GM21526 (cell line): ENCODE results near the gene DUSP11.
"Not testable (repeated sequence)": the region's sequence is repeated elsewhere in the genome, so short reads cannot be mapped to it uniquely, and the experiment has no call there.

Experiments used
- ATAC-seq: cut with Tn5 transposase; IDR thresholded peaks from one replicate; pipeline ENCODE4 v1.9.1; 2021; ENCODE audit warnings: moderate library complexity; ENCODE audit not compliant: unreplicated experiment, low FRiP score

Gene DUSP11

GRCh38 chr2:73776381-73776780, 3.5 kb downstream of the DUSP11 start:
- ATAC-seq: no peak

GRCh38 chr2:73772819-73773218, 7.1 kb downstream of the DUSP11 start:
- no peak for ATAC-seq

DNA sequence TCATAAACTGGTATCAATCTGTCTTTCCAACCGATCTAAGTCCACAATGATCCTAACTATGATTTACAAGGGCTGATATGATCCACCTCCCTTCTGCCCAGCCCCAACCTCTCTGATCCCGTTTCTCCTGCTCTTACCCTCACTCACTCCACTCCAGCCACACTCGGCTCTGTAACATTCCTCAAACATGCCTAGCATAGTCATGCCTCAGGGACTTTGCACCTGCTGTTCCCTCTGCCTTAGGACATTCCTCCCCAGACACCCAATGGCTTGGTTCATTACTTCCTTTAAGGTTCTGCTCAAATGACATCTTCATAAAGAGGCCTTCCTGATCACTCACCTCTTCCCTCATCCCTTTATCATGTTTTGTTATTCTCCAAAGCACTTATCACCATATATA, 9.2 kb downstream of the DUSP11 start:
- ATAC-seq: no peak

- no peak for ATAC-seq
These were observed 12.9 kb downstream of the DUSP11 start for GRCh38 chr2:73766994-73767393.

DNA sequence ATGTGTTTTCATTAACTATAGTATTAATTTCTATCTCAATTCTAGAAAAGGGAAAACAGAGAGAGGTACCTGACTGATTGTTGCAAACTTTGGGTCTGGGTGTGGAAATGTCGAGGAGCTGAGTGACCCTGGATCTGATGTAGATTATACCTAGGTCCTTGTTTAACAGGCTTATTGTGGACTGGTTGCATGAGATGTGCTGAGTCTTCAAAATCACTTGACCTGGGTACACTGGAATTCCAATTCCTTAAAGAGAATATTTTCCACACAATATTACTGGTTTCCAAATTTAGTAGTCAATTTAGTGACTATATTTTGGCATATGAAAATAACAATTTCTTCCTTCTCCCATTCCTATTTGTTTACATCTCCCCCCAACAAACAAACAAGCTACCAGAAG, 13.6 kb downstream of the DUSP11 start:
- no peak for ATAC-seq

DNA sequence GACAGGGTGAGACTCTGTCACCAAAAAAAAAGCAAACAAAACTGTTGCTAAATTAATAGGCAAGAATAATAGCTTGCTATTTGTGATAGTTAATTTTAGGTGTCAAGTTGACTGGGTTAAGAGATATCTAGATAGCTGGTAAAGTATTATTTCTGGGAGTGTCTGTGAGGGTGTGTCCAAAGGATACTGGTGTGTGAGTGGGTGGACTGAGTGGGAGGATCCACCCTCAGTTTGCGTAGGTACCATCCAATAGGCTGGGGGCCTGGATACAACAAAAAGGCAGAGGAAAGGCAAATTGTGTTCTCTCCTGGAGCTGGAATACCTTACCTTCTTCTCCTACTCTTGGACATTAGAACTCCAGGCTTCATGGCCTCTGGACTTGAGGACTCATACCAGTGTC, 15.0 kb downstream of the DUSP11 start:
- ATAC-seq: no peak

- ATAC-seq: no peak
These were observed 17.3 kb downstream of the DUSP11 start for GRCh38 chr2:73762571-73762970.

GRCh38 chr2:73759904-73760303, 20.0 kb downstream of the DUSP11 start:
- ATAC-seq: no peak

DNA sequence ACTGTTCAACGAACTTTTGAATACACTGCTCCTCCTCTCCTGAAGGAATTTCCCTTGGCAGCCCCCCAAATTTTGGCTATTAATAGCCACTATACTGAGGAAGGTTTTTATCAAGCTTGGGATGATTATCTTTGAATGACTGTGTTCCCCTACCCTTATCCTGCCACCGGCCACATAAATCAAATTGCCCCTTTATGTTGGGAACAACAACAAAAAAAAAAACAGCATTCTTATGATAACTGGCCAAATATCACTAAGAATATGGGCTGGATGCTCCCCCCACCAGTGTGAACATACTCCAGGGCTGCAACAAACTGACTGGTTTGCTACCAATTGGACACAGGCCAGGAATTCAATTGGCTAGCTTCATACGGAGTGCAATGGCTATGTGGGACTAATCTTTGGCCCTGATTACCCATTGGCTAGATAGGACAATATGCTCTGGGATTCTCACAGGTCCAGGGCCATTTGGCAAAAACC, 20.6 kb downstream of the DUSP11 start:
- ATAC-seq: no peak

- ATAC-seq: not testable (repeated sequence)
These were observed 25.6 kb downstream of the DUSP11 start for GRCh38 chr2:73754332-73754731.

DNA sequence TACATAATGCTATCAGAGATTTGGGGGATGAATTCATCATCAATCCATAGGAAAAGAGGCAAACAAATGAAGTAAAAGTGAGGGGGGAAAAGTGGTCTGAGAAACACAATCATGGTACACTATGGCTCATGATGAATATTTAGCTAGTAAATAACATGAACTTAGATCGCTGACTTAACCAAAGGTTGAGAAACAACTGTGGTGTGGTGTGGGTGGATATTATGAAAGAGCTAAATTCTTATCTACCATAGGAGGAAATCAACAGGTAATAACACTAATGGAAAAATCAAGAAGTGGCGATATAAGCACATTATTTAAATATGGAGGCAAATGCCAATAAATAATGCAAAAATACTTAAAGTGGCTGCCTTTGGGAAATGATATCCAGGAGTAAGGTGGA, 30.6 kb downstream of the DUSP11 start:
- no peak for ATAC-seq

DNA sequence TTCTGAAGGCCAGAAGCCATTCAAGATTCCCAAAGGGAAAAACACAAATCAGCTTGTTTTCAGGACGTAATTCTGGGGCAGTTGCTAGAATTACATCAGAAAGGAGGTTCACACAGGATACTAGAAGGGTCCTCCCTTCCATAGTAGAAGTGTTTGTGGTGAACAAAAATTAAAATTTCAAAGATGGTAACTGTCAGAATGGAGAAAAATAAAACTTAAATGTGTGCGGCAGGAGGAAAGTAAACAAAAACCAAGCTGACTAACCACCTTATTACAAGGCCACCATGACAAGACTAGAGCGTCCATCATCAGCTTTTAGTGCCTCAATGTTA, 33.1 kb downstream of the DUSP11 start:
- no peak for ATAC-seq

DNA sequence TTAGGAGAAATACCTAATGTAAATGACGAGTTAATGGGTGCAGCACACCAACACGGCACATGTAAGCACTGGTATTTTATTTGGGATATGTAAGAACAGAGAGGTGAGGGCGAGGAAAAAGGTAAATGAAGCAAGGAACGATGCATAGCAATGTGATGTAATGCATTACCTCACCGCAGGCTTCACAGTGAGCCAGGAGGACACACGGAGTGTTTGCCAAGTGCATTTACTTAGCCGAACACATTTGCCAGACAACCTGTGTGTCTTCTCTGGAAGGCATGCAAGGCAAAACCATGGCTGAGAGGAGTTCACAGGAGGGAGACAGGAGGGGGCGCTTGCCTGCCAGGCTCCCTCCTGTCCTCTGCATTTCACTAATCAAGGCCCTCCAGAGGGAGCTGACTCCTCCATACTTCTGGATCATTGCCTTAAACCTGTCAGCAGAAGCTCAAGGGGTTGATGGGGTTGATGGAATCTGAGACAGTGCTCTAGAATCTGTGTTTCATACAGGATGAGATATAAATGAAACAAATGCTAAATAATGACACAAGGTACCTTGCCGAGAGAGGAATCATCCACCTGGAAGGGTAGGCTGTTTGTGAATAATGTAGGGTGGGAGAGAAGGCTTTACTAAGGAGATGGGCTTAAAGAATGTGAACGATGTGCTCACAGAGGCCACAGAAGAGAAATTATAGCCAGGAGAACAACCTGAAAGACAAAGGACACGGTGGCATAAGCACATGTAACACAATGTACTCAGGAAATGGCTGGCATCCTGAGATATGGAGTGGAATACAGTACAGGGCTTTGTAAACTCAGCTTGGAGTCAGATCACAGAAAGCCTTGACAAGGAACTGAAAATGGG, 33.7 kb downstream of the DUSP11 start:
- ATAC-seq: no peak

- ATAC-seq: no peak
These were observed 39.1 kb downstream of the DUSP11 start for GRCh38 chr2:73740767-73741166.

DNA sequence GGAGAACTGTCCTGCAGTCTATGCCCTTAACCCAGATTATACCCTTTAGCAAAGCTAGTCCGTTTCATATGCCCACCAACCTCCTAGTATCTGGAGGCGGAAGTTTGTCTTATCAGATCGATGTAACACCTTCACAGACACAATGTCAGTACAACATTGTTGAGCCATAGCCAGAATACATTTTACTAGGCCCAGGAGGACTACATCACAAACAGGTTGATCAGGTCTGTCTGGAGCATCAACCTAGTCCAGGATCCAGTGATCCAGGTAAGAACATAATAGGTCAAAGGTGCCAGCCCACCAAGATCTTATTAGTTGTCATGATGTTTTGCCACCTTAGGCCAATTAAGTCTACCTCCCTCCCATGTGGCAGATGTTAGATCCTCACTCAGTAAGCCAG, 40.8 kb downstream of the DUSP11 start:
- no peak for ATAC-seq

GRCh38 chr2:73736855-73737779, 42.8 kb downstream of the DUSP11 start, which contains the start of gene TPRKB:
TPRKB (minus strand) TSS chr2:73737345; CDS start chr2:73734569, 2,776 bp downstream.
- peak; percentile 91 for ATAC-seq

DNA sequence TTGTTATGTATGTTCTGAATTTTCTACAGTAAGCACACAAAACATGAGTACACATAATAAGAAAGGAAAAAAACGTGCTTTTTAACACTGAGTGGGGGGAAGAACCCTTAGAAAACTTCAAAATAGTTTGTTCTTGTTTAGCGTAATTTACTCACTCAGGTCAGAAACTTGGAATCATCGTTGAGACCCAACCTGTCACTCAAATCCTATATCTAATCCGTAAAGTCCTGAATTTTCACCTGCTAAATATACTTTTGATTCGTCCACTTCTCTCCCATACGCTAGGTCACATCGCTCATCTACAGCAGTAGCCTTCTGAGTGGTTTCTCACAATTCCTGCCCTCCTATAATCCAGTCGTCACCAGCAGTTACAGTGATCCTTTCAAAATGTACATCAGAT, 43.5 kb downstream of the DUSP11 start:
- ATAC-seq: no peak

- ATAC-seq: no peak
These were observed 49.1 kb downstream of the DUSP11 start for GRCh38 chr2:73730810-73731209.

GRCh38 chr2:73728711-73729110, 51.2 kb downstream of the DUSP11 start:
- ATAC-seq: no peak

DNA sequence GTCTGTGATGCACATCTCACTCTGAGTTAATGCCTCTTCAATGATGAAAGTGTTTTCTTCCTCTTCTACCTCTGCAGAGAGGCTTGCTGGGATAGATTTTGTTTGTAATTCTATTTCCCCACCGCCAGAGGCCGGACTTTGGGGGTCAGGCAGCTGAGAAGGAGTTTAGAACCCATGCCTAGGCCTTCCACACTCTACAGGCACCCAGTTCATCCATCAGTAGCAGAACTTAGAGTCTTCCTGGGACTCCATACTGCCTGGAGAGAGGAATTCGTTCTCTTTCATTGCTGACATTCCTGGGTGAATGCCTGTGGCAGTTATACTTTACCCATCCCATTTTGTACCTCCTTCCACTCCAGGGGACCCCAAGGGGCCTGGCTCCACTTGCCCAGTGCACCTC, 51.9 kb downstream of the DUSP11 start:
- ATAC-seq: no peak

DNA sequence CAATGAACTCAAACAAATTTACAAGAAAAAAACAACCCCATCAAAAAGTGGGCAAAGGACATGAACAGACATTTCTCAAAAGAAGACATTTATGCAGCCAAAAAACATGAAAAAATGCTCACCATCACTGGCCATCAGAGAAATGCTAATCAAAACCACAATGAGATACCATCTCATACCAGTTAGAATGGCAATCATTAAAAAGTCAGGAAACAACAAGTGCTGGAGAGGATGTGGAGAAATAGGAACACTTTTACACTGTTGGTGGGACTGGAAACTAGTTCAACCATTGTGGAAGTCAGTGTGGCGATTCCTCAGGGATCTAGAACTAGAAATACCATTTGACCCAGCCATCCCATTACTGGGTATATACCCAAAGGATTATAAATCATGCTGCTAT, 53.2 kb downstream of the DUSP11 start:
- ATAC-seq: not testable (repeated sequence)
